NB4 (cell line): ENCODE data around the gene RDH16.
"Not testable (repeated sequence)": the region's sequence is repeated elsewhere in the genome, so short reads cannot be mapped to it uniquely, and the experiment has no call there.

Experiments
- DNase-seq: peaks from one replicate; pipeline ENCODE4 v3.0.0; 2010; ENCODE audit warnings: low read depth
- H3K4me3 ChIP-seq: one replicate; pipeline ENCODE4 v1.5.1; 2011; ENCODE audit warnings: mild to moderate bottlenecking, low read depth, low read length, moderate library complexity
- MYC ChIP-seq: IDR thresholded peaks from 2 replicates; pipeline ENCODE4 v1.6.1; 2011; ENCODE audit warnings: low read depth, low read length
- POLR2A ChIP-seq: IDR thresholded peaks from 2 replicates; pipeline ENCODE4 v1.6.1; 2011; ENCODE audit warnings: mild to moderate bottlenecking; ENCODE audit not compliant: insufficient read length; ENCODE audit errors: extremely low read depth
- TF ChIP-seq, protein P1 (sequence below): IDR thresholded peaks from 2 replicates; pipeline ENCODE4 v1.6.1; 2011; ENCODE audit warnings: low read depth, low read length
- TF ChIP-seq, protein P2 (sequence below): IDR thresholded peaks from one replicate; pipeline ENCODE4 v1.5.1; 2012; ENCODE audit warnings: low read depth, low read length

Gene RDH16

DNA sequence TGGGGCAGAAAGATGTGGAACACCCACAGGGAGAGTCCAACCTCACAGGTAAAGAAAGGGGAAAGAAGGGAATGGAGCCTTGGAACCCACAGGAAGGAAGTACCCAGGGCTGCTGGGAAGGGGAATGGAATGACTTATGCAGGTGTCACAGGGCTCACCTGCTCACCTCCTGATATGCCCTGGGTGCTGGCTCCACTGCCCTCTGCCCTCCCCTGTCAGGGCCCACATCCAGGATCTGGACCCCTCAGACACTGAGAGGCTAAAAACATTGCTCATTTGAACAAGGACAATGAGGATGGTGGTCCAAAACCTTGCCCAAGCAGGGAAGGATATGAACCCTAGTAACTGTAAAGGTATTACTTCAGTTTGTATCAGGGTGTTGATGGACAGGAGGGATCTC is 29.6 kb upstream of the RDH16 start:
- no peak for DNase-seq
- no peak overlapping the region for H3K4me3 ChIP-seq
- TF ChIP-seq, protein P1, sequence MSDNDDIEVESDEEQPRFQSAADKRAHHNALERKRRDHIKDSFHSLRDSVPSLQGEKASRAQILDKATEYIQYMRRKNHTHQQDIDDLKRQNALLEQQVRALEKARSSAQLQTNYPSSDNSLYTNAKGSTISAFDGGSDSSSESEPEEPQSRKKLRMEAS: no peak
- TF ChIP-seq, protein P2, sequence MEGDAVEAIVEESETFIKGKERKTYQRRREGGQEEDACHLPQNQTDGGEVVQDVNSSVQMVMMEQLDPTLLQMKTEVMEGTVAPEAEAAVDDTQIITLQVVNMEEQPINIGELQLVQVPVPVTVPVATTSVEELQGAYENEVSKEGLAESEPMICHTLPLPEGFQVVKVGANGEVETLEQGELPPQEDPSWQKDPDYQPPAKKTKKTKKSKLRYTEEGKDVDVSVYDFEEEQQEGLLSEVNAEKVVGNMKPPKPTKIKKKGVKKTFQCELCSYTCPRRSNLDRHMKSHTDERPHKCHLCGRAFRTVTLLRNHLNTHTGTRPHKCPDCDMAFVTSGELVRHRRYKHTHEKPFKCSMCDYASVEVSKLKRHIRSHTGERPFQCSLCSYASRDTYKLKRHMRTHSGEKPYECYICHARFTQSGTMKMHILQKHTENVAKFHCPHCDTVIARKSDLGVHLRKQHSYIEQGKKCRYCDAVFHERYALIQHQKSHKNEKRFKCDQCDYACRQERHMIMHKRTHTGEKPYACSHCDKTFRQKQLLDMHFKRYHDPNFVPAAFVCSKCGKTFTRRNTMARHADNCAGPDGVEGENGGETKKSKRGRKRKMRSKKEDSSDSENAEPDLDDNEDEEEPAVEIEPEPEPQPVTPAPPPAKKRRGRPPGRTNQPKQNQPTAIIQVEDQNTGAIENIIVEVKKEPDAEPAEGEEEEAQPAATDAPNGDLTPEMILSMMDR: no peak
- TF ChIP-seq MYC (no peak), POLR2A (no peak)

DNA sequence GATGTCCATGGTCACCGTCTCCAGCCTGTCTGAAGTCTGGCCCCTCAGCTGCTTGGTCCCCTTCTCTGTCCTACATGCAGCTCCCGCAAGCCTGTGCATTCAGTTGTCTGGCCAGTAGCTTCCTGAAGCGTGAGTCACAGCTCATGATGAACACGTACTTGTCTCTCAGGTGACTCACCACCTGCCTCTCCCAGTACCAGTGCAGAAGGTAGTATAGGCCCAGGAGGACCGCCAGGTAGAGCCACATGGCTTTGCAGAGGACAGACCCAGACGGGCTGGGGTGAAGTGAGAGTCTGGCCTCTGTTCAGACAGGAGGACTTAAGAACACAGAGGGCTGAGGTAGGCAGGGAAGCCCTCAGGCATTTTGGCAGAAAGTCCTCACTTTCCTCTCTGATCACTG is 28.3 kb upstream of the RDH16 start:
- DNase-seq, H3K4me3 ChIP-seq: not testable (repeated sequence)

DNA sequence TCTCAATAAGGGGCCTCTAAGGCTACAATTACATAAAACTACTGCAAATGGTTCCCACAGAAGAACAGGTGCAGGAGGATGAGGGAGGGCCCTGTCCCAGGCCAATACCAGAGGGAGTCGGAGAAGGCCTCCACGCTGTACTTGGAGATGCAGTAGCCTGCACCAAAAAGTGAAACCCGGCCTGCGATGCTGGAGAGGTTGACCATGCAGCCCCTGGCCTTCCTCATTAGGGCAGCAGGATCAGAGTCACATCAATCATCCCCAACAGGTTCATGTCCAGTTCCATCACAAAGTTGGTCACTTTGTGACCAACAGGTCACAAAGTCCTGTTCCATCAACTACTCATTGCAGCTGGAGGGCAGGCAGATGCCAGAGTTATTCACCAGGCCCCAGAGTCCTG is 26.0 kb upstream of the RDH16 start:
- DNase-seq: no peak
- H3K4me3 ChIP-seq: no peak overlapping the region
- no peak for TF ChIP-seq MYC
- TF ChIP-seq, protein P1: no peak
- no peak for TF ChIP-seq POLR2A
- TF ChIP-seq, protein P2: no peak

DNA sequence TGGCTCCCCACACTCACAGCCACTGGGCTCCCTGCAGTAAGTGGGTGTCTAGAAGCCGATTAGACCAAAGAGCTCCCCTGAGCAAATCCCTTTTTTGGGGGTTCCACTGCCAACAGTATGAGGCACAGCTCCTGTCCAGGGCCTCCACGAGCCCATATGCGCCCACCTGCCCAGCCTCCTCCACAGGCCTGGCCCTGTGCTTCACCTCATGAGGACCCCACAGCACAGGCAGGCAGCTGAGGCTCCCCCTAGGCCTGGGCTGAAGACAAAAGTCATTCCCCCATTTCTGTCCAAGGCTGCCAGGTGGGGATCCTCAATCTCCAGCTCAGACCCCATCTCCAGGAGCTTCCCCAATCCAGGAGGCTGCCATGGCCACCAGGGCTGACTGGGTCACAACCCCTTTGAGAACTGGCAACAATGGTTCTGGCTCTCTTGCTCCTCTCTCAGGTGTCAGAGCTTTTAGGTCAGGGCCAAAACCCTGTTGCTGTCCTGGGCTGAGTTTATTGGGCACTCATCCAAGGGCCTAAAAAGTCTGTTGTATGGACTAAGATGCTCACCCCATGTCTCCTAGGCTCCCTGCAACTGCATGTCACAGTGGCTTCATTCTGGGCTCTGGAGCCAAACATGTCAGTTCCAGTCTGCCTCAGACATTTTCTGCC is 25.3 kb upstream of the RDH16 start:
- DNase-seq, H3K4me3 ChIP-seq: not testable (repeated sequence)

DNA sequence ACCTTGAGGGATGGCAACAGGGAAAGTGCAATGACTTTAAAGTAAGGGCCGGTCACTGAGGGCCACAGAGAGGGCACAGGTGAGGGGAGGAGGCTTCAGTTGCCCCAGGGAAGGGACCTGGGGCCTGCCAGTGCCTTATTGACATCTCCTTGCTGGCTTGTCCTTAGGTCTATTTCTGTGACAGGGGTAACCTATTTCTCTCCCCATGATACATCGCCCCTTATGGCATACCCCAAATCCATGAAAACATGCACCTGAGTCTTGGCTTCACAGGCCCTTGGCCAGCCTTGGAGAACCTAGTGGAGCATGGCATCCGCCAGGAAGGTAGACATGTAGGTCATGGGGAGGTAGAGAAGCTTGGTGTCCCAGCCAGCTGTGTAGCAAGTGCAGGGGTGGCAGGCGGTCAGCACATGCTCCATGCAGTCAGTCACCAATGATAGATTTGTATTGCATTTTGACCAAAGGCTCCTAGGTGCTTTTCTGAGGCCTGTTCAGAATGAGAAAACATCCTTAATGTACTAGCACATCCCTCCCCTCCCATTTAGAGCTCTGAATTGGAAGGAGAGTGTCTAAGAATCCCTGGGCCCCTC is 23.6 kb upstream of the RDH16 start:
- DNase-seq: no peak
- H3K4me3 ChIP-seq: no peak overlapping the region
- TF ChIP-seq POLR2A (no peak), MYC (no peak)
- TF ChIP-seq, protein P2: no peak
- TF ChIP-seq, protein P1: no peak

DNA sequence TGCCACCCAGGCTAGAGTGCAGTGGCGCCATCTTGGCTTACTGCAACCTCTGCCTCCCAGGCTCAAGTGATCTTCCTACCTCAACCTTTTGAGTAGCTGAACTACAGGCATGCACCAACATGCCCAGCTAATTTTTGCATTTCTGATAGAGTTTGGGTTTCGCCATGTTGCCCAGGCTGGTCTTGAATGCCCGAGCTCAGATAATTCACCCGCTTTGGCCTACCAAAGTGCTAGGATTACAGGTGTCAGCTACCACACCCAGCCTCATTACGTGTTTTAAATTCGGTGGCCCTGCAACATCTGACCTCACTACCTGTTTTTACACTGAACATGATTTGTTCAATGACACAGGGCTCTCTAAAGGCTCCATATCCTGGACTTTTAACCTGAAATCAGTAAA is 22.9 kb upstream of the RDH16 start:
- no peak for DNase-seq
- H3K4me3 ChIP-seq: no peak overlapping the region
- TF ChIP-seq MYC (no peak), POLR2A (no peak)
- TF ChIP-seq, protein P1: no peak
- TF ChIP-seq, protein P2: no peak

DNA sequence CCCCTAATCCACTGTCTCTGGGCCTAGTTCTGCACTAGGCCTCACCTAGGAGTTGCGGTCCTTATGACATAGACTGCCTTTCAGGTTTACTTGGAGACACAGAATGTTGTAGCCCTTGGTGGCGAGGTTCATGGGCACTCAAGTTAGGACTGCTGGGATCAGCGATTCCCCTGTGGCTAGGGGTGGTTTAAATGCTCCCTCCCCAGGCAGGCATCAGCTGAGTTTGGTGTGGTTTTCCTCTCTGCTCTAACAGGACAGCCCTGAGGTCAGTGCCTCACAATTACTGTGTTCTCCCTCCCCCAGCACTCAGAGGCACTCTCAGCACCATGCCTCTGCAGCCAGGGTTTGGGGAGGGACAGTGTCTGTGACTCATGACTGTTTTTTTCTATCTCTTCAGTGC is 22.2 kb upstream of the RDH16 start:
- H3K4me3 ChIP-seq: no peak overlapping the region
- no peak for DNase-seq
- TF ChIP-seq MYC (no peak), POLR2A (no peak)
- TF ChIP-seq, protein P2: no peak
- TF ChIP-seq, protein P1: no peak
